Prostate gland (tissue), 2 donors: ENCODE measurements around the gene CR1. TPM values are rescaled to one million over a fixed set of nuclear protein-coding genes. Genes with fewer than 3 reads are reported as not detected.

Experiments
- DNase-seq: peaks from one replicate; pipeline ENCODE4 v3.0.0-alpha.2; 2019; ENCODE audit warnings: low spot score
- H3K27ac ChIP-seq, 2 donors: fragments of 200-600 bp; sonication (generic); 2 replicates each; pipeline ENCODE4 v1.5.1; 2017 to 2019
- H3K27me3 ChIP-seq: fragments of 200-600 bp; sonication (generic); replicated peaks from 2 replicates; pipeline ENCODE4 v1.5.1; 2019; ENCODE audit not compliant: insufficient read depth
- H3K36me3 ChIP-seq, 2 donors: fragments of 200-600 bp; sonication (generic); 1 replicate in 1 of 2; 2 replicates in 1 of 2; pipeline versions ENCODE4 v1.5.1 to v1.8.1; 2017 to 2019
- H3K4me1 ChIP-seq: fragments of 200-600 bp; sonication (generic); replicated peaks from 2 replicates; pipeline ENCODE4 v1.5.1; 2019
- H3K4me3 ChIP-seq, 2 donors: fragments of 200-600 bp; sonication (generic); 2 replicates each; pipeline ENCODE4 v1.5.1; 2017 to 2019
- H3K9me3 ChIP-seq: fragments of 200-600 bp; sonication (generic); 2 replicates; pipeline ENCODE4 v1.5.1; 2017
- CTCF ChIP-seq, 4 experiments: fragments of 200-600 bp in 2 of 4; fragments of 450-650 bp in 2 of 4; sonication (generic) in 2 of 4; IDR thresholded peaks; 1 replicate in 3 of 4; 2 replicates in 1 of 4; pipeline ENCODE4 v1.5.1; 2016 to 2019; ENCODE audit warnings: antibody characterized with exemption in 4 of 4, mild to moderate bottlenecking in 2 of 4, moderate library complexity in 2 of 4
- POLR2A ChIP-seq: fragments of 450-650 bp; IDR thresholded peaks from one replicate; pipeline ENCODE4 v1.6.1; 2016; ENCODE audit warnings: antibody characterized with exemption, mild to moderate bottlenecking
- POLR2AphosphoS5 ChIP-seq: sonication (generic); formaldehyde crosslinking; IDR thresholded peaks from one replicate; pipeline ENCODE4 v1.6.1; 2017; ENCODE audit warnings: antibody characterized with exemption
- WGBS: methylation state at CpG from one replicate; pipeline ENCODE4 v1.1.5; 2018; 5-methylcytosine and 5-hydroxymethylcytosine counted together
- intact Hi-C: fragments of 100-400 bp; cut with DNase I; formaldehyde crosslinking; loops from one replicate; pipeline ENCODE4 v1.14.2; 2022
- total RNA-seq, 2 donors: library from RNA; depleted of rRNA; stranded (reverse); fragments of >200 nt; gene quantifications; one replicate each; pipeline ENCODE4 v1.1.0, GENCODE V29; 2016

The CR1 gene
- total RNA-seq, 2 donors from 2014 or later, result 0.14 to 3.8 TPM

GRCh38 chr1:207603777-207604176 lies 107.8 kb downstream of the CR1 start:
- WGBS, result 46% methylated on average over 6 of the region's 6 CpGs
- no peaks in the 10 kb centered on the region for H3K36me3 ChIP-seq
- no peaks in the 10 kb centered on the region for H3K27me3 ChIP-seq
- no peak overlapping the region for H3K4me3 ChIP-seq
- TF ChIP-seq POLR2AphosphoS5, result no peak
- no peak for TF ChIP-seq POLR2A
- TF ChIP-seq CTCF (IDR thresholded peaks at IDR 0.05), result no peak
- H3K4me1 ChIP-seq, result no peaks in the 10 kb centered on the region
- DNase-seq, result no peak
- H3K27ac ChIP-seq, result no peak overlapping the region
- intact Hi-C loops, result no loop called here
- H3K9me3 ChIP-seq, result no peaks in the 10 kb centered on the region

- Histone ChIP-seq H3K36me3 (no peaks in the 10 kb centered on the region), H3K4me3 (no peak overlapping the region), H3K4me1 (no peaks in the 10 kb centered on the region), H3K9me3 (no peaks in the 10 kb centered on the region), H3K27ac (no peak overlapping the region), H3K27me3 (no peaks in the 10 kb centered on the region)
- 90% methylated on average over 7 of the region's 7 CpGs for WGBS
- no peak for TF ChIP-seq POLR2A
- TF ChIP-seq CTCF (IDR thresholded peaks at IDR 0.05), result no peak
- TF ChIP-seq POLR2AphosphoS5, result no peak
- intact Hi-C loops, result no loop called here
- DNase-seq, result no peak
These were observed 109.7 kb downstream of the CR1 start for GRCh38 chr1:207605444-207606361.

DNA sequence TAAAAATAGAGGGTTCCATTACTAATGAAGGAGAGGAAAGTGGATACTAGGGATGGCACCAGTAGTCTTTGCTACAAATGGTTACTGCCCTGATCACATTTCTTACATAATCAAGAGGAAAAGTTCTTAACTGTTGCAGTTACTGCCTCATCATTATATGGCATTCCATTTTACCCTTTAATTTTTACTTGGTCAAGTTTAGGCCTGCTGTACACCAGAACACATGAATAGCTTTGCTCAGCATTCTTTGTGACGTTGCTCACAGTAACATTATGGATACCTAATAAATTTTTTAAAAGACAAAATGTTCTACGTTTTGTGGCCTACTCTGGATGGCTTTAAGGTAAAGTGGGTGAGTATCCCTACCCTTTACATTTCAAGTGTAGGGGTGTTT lies 110.4 kb downstream of the CR1 start:
- no peaks in the 10 kb centered on the region for H3K4me1 ChIP-seq
- 39% methylated on average over 2 of the region's 2 CpGs for WGBS
- TF ChIP-seq POLR2AphosphoS5 (no peak), POLR2A (no peak), CTCF (IDR thresholded peaks at IDR 0.05) (no peak)
- no peaks in the 10 kb centered on the region for H3K36me3 ChIP-seq
- no peak overlapping the region for H3K4me3 ChIP-seq
- no peaks in the 10 kb centered on the region for H3K9me3 ChIP-seq
- H3K27me3 ChIP-seq, result no peaks in the 10 kb centered on the region
- no peak overlapping the region for H3K27ac ChIP-seq
- no peak for DNase-seq
- intact Hi-C loops, result no loop called here

- WGBS, result 90% methylated on average over 11 of the region's 11 CpGs
- no peak for DNase-seq
- H3K27ac ChIP-seq, result no peak overlapping the region
- H3K27me3 ChIP-seq, result no peaks in the 10 kb centered on the region
- TF ChIP-seq CTCF (IDR thresholded peaks at IDR 0.05), result no peak
- no peak for TF ChIP-seq POLR2A
- no peak for TF ChIP-seq POLR2AphosphoS5
- no peaks in the 10 kb centered on the region for H3K36me3 ChIP-seq
- H3K9me3 ChIP-seq, result no peaks in the 10 kb centered on the region
- no peak overlapping the region for H3K4me3 ChIP-seq
- intact Hi-C loops, result no loop called here
- H3K4me1 ChIP-seq, result no peaks in the 10 kb centered on the region
These were observed 116.8 kb downstream of the CR1 start for GRCh38 chr1:207612762-207613161.

DNA sequence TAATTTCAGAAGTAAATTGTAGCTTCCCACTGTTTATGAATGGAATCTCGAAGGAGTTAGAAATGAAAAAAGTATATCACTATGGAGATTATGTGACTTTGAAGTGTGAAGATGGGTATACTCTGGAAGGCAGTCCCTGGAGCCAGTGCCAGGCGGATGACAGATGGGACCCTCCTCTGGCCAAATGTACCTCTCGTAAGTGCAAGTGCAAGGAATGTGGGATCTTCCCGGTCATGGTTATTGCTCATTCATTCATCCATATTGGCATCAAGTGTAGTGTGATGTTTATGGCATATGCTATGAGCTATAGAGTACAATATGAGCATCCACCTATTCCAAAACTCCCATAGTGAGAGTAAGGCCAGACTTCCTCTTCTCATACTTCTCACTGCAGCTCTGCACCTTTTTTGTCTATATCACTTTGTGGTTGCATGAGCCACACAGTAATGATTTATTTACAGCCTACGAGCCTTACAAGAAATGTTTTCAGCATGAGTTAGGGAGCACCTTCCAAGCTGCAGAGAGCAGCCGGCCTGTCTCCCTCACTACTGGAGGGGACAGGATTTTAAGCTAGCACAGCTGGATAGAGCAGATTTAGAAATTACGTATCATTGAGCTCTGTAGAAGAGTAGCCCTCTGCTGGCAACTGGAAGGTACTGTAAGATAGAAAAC lies 124.0 kb downstream of the CR1 start:
- WGBS, result 43% methylated on average over 7 of the region's 7 CpGs

More for the DNA sequence above, 124.0 kb downstream of the CR1 start:
- peak; percentile 18 to 58 (median 48) for TF ChIP-seq CTCF (IDR thresholded peaks at IDR 0.05)
- TF ChIP-seq POLR2A, result no peak
- Histone ChIP-seq H3K4me3 (no peak overlapping the region), H3K27me3 (no peaks in the 10 kb centered on the region), H3K36me3 (no peaks in the 10 kb centered on the region), H3K9me3 (no peaks in the 10 kb centered on the region), H3K27ac (no peak overlapping the region), H3K4me1 (no peaks in the 10 kb centered on the region)
- DNase-seq, result no peak
- intact Hi-C loops, result no loop called here
